ENCODE results near the gene SEMA4C. TPM values are rescaled to one million over a fixed set of nuclear protein-coding genes. Genes with fewer than 3 reads are reported as not detected.

Gene SEMA4C
- total and polyA plus RNA-seq, 9 of the 15 experiments (the other 6 are each of a cell fraction or from before 2014, with no cell fraction given) = 0.32 to 59.7 (median 23.9) TPM

DNA sequence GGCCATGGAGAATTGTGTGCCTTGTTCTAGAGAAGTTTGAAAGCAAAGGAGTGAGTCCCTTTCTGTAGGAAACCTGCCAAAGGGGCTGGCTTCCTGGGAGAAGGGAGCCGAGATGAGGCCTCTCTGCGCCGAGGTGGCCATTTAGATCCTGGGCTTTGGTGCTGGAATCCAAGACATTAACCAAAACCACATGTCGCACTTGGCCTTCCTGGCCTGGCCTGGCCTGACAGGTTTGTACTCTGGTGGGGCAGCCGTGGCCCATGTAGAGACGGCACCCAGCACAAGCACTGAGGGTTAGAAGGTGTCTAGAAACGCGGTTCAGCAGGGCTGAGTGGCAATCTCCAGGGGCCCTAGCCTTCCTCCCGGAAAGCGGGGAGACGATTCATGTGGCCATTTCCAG lies 46.7 kb downstream of the SEMA4C start:
- H2AFZ ChIP-seq (ENCODE audit: low read depth, low read length) = no peak overlapping the region
- no peak for TF ChIP-seq ZNF175 (CRISPR knock-in tag; IDR thresholded peaks at IDR 0.05; ENCODE audit: low read depth)
- no peak for TF ChIP-seq SMARCA4 (IDR thresholded peaks at IDR 0.05)
- TF ChIP-seq POLR2G (IDR thresholded peaks at IDR 0.05; ENCODE audit: low read depth, low read length) = 0 out of 2 replicates have a peak, but pooled peaks have one; percentile 24
- TF ChIP-seq SRSF7 (optimal IDR thresholded peaks at IDR 0.05; ENCODE audit: low read depth, low read length) = no peak
- DNase-seq (ENCODE audit: extremely low read depth in 1 of 4, low spot score in 3 of 4) = no peak
- intact Hi-C loops (cut with micrococcal nuclease) = no loop called here
- ATAC-seq = no peak
- no peak overlapping the region; the same call in 2 of the 3 replicates for H3K27ac ChIP-seq (ENCODE audit: extremely low read depth, low read depth, low read length)
- BruUV-seq (replicated peaks) = no TSS peak
- WGBS (ENCODE audit: insufficient coverage, low coverage, missing lambda C conversion rate) = 88% methylated on average over 9 of the region's 11 CpGs
- H3K79me2 ChIP-seq (ENCODE audit: control insufficient read depth, insufficient read depth, low read length) = peaks cover 39% of the 10 kb centered on the region
- no peaks in the 10 kb centered on the region for H3K9me3 ChIP-seq (replicated peaks; ENCODE audit: control insufficient read depth, insufficient read depth, low read depth, low read length)
- ChIA-PET CTCF (ENCODE audit: low intra/inter-chr PET ratio) (no interaction called here), POLR2A (interaction anchor here (0.6 to 1.9 kb wide), 4 partner anchors 10 to 20 kb away, joined by 3 to 8 read pairs (median 4); partner anchors contain the start of gene ANKRD23)
- H3K4me2 ChIP-seq (ENCODE audit: insufficient read depth, low read length) = no peak overlapping the region
- no peak overlapping the region for H3K9ac ChIP-seq (ENCODE audit: insufficient read depth in 1 of 2, low read depth in 2 of 2, low read length in 2 of 2)
- in situ Hi-C loops (cut with MboI) = no loop called here
- no peak overlapping the region for H3K4me3 ChIP-seq
- H3K4me1 ChIP-seq (replicated peaks in 1 of 2; ENCODE audit: control insufficient read depth in 2 of 2, insufficient read depth in 2 of 2, low read length in 2 of 2) = peaks cover 19 to 26% of the 10 kb centered on the region in 2 experiments
- peaks cover 16% of the 10 kb centered on the region for H3K9me1 ChIP-seq (ENCODE audit: control insufficient read depth, insufficient read depth, low read length)
- peaks cover 34% of the 10 kb centered on the region for H4K20me1 ChIP-seq (replicated peaks; ENCODE audit: control insufficient read depth, insufficient read depth, low read length)
- no peaks in the 10 kb centered on the region for H3K27me3 ChIP-seq (ENCODE audit: control insufficient read depth in 2 of 2, insufficient read depth in 2 of 2, low read length in 2 of 2)
- no peak for FAIRE-seq
- H3K36me3 ChIP-seq (ENCODE audit: control insufficient read depth, insufficient read depth, low read length) = peaks cover 77% of the 10 kb centered on the region

DNA sequence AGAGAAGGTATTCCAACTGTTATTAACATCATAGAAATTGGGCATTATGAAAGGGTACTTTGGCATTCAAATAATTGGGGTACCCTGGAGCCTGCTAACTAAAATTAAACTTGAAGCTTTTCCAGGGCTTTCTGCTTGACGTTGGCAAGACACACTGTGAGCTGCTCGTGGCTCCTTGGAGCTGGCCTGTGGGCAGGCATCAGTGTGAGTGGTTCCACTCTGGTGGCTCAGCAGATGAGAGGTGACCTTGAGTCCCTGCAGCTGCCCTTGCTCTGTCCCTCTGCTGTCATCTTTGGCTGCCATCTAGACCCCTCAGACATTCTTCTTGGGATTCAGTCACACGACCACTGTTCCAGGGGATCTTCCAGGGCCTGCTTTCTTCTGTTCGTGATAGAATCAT lies 47.1 kb downstream of the SEMA4C start:
- Histone ChIP-seq H3K4me3 (no peak overlapping the region), H3K27ac (ENCODE audit: extremely low read depth, low read depth, low read length) (no peak overlapping the region; the same call in 2 of the 3 replicates), H2AFZ (ENCODE audit: low read depth, low read length) (no peak overlapping the region), H3K9me1 (ENCODE audit: control insufficient read depth, insufficient read depth, low read length) (peaks cover 16% of the 10 kb centered on the region), H3K9me3 (replicated peaks; ENCODE audit: control insufficient read depth, insufficient read depth, low read depth, low read length) (no peaks in the 10 kb centered on the region), H3K79me2 (ENCODE audit: control insufficient read depth, insufficient read depth, low read length) (peaks cover 42% of the 10 kb centered on the region), H3K9ac (ENCODE audit: insufficient read depth in 1 of 2, low read depth in 2 of 2, low read length in 2 of 2) (peak overlapping the region in 1 of 2 experiments; percentile 21; a peak in 1 of 4 replicates), H3K36me3 (ENCODE audit: control insufficient read depth, insufficient read depth, low read length) (peaks cover 73% of the 10 kb centered on the region), H4K20me1 (replicated peaks; ENCODE audit: control insufficient read depth, insufficient read depth, low read length) (peaks cover 36% of the 10 kb centered on the region), H3K27me3 (ENCODE audit: control insufficient read depth in 2 of 2, insufficient read depth in 2 of 2, low read length in 2 of 2) (no peaks in the 10 kb centered on the region), H3K4me2 (ENCODE audit: insufficient read depth, low read length) (no peak overlapping the region), H3K4me1 (replicated peaks in 1 of 2; ENCODE audit: control insufficient read depth in 2 of 2, insufficient read depth in 2 of 2, low read length in 2 of 2) (peaks cover 23 to 29% of the 10 kb centered on the region in 2 experiments)
- no TSS peak for BruUV-seq (replicated peaks)
- ATAC-seq = no peak
- in situ Hi-C loops (cut with MboI) = no loop called here
- WGBS (ENCODE audit: insufficient coverage, low coverage, missing lambda C conversion rate) = 73% methylated on average over 4 of the region's 4 CpGs
- no peak for DNase-seq (ENCODE audit: extremely low read depth in 1 of 4, low spot score in 3 of 4)
- ChIA-PET POLR2A (interaction anchor here (0.6 to 1.4 kb wide), 3 partner anchors 13 to 95 kb away, joined by 3 to 4 read pairs (median 3); no protein-coding TSS in a partner anchor), CTCF (ENCODE audit: low intra/inter-chr PET ratio) (no interaction called here)
- intact Hi-C loops (cut with micrococcal nuclease) = no loop called here
- FAIRE-seq = no peak
- TF ChIP-seq, protein P1, sequence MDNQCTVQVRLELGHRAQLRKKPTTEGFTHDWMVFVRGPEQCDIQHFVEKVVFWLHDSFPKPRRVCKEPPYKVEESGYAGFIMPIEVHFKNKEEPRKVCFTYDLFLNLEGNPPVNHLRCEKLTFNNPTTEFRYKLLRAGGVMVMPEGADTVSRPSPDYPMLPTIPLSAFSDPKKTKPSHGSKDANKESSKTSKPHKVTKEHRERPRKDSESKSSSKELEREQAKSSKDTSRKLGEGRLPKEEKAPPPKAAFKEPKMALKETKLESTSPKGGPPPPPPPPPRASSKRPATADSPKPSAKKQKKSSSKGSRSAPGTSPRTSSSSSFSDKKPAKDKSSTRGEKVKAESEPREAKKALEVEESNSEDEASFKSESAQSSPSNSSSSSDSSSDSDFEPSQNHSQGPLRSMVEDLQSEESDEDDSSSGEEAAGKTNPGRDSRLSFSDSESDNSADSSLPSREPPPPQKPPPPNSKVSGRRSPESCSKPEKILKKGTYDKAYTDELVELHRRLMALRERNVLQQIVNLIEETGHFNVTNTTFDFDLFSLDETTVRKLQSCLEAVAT (IDR thresholded peaks at IDR 0.05) = no peak
- TF ChIP-seq PRPF4 (IDR thresholded peaks at IDR 0.05; ENCODE audit: insufficient read depth, low read depth, low read length, poor library complexity, severe bottlenecking) (no peak), EP400 (IDR thresholded peaks at IDR 0.05) (no peak), ETV1 (tag; conservative IDR thresholded peaks at IDR 0.05; ENCODE audit: low read depth) (no peak), CEBPB (tag; IDR thresholded peaks at IDR 0.05) (no peak), ARNT (IDR thresholded peaks at IDR 0.05) (no peak), FOXK1 (CRISPR knock-in tag; IDR thresholded peaks at IDR 0.05; ENCODE audit: borderline replicate concordance) (no peak), ZNF785 (CRISPR knock-in tag; IDR thresholded peaks at IDR 0.05) (no peak), RFX5 (IDR thresholded peaks at IDR 0.05; ENCODE audit: low read depth, low read length) (no peak), ZNF589 (CRISPR knock-in tag; IDR thresholded peaks at IDR 0.05; ENCODE audit: low read depth) (no peak)
- TF ChIP-seq, protein P2, sequence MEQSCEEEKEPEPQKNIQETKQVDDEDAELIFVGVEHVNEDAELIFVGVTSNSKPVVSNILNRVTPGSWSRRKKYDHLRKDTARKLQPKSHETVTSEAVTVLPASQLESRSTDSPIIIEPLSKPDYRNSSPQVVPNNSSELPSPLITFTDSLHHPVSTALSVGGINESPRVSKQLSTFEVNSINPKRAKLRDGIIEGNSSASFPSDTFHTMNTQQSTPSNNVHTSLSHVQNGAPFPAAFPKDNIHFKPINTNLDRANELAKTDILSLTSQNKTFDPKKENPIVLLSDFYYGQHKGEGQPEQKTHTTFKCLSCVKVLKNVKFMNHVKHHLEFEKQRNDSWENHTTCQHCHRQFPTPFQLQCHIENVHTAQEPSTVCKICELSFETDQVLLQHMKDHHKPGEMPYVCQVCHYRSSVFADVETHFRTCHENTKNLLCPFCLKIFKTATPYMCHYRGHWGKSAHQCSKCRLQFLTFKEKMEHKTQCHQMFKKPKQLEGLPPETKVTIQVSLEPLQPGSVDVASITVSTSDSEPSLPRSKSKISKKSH (CRISPR knock-in tag; IDR thresholded peaks at IDR 0.05) = no peak
